Measurements from ENCODE around the gene CLGN.

CLGN gene

DNA sequence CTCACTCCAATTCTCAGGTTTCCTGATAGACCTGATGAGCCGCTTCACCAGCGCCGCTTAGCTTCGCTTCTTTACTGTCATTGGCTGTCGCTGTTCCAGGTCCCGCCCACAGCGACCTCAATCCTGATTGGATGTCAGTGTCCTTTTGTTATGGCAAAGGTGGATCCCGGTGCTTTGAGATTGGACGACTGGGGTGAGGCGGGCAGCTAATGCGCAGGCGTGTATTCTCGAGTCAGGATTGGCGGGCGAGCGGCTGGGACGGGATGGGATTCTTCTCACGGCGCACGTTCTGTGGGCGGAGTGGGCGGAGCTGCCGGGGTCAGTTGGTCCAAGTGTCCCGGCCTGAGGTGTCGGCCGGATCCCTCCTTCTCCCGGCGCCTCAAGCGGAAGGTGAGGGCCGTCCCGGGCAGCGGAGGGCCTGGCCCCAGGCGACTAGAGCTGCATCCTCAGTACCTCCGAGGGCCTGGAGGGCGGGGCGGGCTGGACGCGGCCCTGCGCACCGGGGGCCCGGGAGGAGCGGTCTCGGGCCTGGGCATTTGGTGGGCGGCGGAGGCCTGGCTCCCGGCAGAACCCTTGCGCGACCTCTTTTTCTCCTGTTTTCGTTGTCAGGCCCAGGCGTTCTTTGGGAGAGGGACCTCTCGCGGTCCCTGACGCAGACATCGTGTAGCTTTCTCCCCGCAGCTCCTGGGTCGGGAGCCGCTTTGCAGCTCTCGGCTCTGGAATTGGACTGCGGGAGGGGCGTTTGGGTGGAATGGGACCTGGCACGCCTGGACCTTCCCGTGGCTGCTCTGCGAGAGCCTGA, 53.9 kb downstream of the CLGN start, which contains the start of gene SCOC:
TSS of gene SCOC (plus strand) at position 319 of the 802 bp plus-strand sequence. CDS start 5,525 bp downstream, outside the sequence.
- TF ChIP-seq, protein P1, sequence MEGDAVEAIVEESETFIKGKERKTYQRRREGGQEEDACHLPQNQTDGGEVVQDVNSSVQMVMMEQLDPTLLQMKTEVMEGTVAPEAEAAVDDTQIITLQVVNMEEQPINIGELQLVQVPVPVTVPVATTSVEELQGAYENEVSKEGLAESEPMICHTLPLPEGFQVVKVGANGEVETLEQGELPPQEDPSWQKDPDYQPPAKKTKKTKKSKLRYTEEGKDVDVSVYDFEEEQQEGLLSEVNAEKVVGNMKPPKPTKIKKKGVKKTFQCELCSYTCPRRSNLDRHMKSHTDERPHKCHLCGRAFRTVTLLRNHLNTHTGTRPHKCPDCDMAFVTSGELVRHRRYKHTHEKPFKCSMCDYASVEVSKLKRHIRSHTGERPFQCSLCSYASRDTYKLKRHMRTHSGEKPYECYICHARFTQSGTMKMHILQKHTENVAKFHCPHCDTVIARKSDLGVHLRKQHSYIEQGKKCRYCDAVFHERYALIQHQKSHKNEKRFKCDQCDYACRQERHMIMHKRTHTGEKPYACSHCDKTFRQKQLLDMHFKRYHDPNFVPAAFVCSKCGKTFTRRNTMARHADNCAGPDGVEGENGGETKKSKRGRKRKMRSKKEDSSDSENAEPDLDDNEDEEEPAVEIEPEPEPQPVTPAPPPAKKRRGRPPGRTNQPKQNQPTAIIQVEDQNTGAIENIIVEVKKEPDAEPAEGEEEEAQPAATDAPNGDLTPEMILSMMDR (conservative IDR thresholded peaks at IDR 0.05): no peak
- H3K27ac ChIP-seq: peak within 1 kb of the TSS; percentile 91

DNA sequence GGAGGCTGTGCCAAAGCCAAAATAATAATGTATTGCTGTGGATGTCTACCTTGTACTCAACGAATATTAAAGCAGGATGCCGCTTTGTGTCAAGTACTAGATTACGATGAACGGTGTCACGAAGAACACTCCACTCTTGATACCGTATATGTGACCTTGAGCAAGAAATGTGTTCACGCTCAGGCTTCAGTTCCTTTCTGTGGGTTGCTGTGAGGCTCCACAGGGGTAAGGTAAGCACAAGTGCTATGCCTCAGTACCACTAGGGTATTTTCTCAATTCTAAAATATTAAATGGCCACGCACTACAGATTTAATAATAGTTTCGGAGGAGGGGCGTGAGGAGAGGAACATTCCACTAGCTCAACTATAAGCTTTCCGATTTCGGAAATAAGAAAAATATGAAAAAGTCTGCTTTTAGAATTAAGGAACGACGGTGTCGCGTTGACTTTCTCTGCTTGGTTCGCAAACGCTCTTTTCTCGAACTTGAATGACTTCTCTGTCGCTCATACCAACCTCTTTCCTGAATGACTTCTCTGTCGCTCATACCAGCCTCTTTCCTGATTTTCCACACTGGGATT, 54.6 kb downstream of the CLGN start:
- TF ChIP-seq, protein P1 (conservative IDR thresholded peaks at IDR 0.05): no peak

DNA sequence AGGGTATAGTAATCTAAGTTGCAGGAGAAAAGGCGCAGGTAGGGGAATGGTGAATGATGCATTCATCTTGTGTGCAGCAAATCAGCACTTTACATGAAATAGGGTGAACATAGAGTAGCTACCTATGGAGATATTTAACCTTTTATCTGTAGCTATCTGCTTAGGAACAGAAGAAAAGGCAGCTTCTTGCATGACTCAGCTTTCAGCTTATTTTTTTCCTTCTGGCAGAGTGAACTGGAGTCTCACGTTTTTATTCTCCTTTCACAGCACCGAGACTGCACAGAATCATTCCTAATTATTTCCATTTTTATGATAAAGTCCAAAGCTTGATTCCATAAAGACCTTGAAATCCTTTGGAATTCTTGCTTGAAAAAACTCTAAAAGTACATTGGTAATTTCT, 58.8 kb downstream of the CLGN start:
- H3K27ac ChIP-seq: no peak overlapping the region
- TF ChIP-seq, protein P1 (conservative IDR thresholded peaks at IDR 0.05): no peak

More for the DNA sequence above, 54.6 kb downstream of the CLGN start:
- H3K27ac ChIP-seq: peak overlapping the region; percentile 91

DNA sequence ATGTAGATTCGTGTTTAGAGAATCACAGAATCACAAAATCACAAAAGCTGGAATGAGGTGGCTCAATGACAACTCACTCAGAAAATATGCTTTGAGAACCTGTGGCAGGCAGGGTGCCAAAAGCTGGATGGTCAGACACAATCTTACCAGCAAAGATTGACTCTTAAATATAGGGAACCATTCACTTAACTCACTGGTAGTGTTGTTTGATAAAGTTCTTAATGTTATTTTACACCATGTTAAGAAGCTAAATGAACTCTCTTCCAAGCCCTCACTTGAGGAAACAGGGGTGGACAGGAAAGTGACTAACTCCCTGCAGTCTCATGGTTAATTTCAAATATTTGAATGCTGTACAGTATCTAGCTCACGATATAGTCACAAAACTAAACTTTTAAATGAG, 59.7 kb downstream of the CLGN start:
- no peak overlapping the region for H3K27ac ChIP-seq
- TF ChIP-seq, protein P1 (conservative IDR thresholded peaks at IDR 0.05): no peak

DNA sequence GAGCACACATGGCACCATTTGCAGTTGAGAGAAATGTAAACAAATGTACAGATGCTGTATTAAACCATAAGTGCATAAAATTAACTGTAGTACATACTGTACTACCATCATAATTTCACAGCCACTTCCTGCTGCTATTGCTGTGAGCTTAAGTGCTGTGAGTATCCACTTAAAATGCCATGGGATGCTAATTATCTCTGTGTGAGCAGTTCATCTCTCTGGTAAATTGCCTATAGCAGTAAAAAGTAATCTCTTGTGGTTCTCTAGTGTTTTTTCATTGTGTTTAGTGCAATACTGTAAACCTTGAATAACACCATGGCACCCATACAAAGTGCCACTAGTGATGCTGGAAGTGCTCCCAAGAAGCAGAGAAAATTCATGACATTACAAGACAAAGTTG, 63.9 kb downstream of the CLGN start:
- no peak overlapping the region for H3K27ac ChIP-seq
- TF ChIP-seq, protein P1 (conservative IDR thresholded peaks at IDR 0.05): no peak

DNA sequence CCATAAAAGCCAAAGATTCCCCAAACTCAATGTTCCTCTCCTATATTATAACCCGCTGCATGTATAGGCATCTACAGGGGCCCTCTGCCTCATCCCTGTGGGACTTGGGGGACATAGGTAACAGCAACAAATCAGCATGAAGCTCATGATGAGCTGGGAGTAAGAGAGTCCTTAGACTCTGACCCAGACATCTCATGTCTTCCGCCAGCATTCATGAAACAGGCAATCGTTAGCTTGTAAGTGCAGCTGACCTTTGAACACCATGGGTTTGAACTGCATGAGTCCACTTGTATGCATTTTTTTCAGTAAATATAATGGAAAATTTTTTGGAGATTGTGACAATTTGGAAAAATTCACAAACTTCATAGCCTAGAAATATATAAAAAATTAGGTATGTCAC, 64.4 kb downstream of the CLGN start:
- TF ChIP-seq, protein P1 (conservative IDR thresholded peaks at IDR 0.05): no peak
- no peak overlapping the region for H3K27ac ChIP-seq

DNA sequence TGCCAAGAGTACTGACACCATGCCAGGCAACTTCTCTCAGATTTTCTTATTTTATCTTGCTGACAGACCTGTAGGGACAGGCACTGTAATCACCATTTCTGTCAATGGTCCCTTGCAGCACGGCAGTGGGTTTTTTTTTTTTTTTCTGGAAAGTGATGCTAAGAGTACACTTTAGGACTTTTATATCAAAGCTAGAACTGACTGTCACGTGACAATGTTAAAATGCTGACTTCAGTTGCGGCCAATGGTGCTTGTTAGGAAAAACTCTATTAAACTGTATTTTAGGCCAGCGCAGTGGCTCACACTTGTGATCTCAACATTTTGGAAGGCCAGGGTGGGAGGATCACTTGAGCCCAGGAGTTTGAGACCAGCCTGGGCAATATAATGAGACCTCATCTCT, 66.3 kb downstream of the CLGN start:
- TF ChIP-seq, protein P1 (conservative IDR thresholded peaks at IDR 0.05): no peak
- H3K27ac ChIP-seq: no peak overlapping the region
